Raji (cell line): Measurements from ENCODE around the gene VWA2.

ENCODE experiments used
- POLR2A ChIP-seq: IDR thresholded peaks from 2 replicates; pipeline ENCODE4 v1.6.1; 2011; ENCODE audit warnings: low read depth, low read length, control low read depth; ENCODE audit not compliant: insufficient read depth

Gene VWA2

DNA sequence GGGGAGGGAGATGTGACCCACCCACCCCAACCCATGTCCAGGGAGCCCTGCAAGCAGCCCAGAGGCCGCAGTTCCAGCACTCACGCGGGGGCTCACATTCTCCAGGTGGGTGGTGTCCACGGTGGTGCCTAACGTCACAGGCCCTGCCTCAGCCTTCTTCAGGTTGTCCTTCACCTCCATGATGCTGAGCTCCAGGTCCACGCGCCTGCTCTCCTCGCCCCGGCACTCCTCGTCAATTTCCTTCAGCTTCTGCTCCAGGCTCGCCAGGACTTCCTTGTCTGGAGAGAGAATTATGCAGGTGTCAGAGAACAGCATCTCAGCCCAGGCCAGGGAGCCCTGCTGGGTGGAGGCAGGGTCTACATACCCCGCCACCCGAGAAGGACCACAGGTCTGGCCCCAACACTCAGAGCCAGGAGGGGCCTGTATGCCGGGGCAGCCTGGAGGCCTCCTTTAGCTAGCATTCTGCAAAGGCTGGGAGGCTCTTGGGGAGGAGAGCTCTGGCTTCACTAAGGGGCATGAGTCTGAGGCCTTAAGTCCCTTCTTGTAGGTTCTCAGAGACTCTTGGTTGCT is 58.2 kb downstream of the VWA2 start:
- TF ChIP-seq POLR2A, result no peak

DNA sequence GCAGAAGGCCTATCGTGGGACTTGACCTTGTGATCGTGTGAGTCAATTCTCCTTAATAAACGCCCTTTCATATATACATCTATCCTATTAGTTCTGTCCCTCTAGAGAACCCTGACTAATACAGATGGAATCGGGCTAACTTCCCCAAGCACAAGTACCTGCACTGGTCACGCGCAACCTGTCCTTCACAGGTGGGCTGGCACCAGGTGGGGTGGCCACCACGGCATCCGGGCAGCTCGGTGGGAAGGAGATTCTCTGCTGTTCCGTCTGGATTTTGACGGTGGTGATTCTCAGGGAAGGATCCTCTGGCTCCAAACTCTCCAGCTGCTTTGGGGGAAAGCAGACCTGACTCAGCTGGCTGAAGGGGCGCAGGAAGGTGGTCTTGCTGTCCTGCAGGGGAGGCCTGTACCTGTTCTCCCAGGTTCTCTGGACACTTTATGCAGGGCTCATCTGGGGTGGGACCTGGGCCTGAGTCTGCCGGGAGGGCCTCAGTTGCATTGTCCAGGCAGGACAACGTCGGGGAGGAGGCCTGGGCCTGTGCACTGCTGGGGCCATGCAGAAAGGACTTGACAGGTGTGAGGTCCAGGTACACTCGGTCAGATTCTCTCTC is 61.1 kb downstream of the VWA2 start:
- TF ChIP-seq POLR2A, result no peak

DNA sequence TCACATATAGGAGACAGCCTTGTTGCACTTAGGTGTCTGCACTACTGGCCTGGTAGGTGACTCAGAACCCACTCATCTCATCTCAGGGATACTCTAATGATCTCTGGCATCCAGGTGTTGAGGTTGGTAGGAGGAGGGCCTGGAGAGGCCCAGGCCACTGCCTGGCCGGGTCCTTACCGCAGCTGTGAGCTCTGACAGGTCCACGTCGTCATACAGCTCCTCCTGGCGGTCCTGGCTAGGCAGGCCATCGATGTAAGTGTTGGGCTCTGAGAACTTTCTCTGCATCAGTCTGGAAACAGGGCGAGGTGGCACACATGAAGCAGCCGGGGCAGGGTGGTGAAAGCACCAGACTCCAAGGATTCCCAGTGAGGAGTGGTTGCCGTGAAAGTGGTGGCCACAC is 62.1 kb downstream of the VWA2 start:
- no peak for TF ChIP-seq POLR2A

DNA sequence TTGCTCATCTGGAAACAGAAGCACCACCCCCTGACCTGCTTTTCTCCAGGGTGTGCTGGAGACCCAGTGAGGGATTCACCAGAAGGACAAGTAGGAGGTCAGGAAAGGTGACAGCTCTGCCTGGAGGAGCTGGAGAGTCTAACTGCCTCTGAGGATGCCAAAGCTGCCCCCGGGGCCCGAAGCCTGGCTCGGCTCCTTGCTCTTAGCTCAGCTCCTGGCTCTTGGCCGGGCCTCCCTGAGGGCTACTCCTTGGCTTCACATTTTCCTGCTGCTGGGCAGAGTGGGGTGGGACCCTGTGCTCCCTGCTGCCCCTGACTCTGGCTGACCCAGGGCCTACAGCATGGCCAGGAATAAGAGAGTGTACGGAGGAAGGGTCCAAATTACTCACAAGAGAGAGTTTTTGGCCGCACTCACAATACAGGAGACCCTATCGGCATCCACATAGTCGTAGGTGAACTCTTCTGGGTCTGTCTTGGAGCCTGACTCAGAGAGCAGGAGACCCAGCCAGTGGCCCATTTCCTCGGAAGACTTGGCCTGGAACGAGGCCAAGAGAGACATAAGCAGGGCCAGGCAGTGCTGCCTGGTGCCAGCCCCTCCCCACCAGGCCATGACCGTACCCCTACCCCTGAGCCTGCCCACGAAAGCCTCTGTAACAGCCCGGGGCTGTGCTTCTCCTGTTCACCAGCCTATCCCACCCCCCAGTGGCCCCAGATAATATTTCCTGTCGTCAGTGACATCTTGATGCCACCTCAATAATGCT is 63.1 kb downstream of the VWA2 start:
- no peak for TF ChIP-seq POLR2A

DNA sequence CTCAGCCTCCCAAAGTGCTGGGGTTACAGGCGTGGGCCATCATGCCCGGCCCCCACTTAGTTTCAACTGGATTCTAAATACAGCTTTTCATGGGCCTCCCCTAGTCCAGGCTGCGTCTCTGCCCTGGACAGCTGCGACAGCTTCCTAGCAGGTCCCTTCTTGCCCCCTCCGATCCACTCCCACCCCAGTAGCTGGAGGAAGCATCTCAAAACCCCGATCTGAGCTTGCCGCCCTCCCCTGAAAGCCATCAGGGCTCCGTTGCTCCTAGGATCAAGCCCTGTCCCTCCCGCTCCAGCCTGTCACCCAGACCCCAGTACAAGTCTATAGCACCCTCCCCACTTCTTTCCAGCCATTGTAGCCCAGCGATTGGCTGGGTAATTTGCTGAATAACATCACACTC is 64.5 kb downstream of the VWA2 start:
- no peak for TF ChIP-seq POLR2A

DNA sequence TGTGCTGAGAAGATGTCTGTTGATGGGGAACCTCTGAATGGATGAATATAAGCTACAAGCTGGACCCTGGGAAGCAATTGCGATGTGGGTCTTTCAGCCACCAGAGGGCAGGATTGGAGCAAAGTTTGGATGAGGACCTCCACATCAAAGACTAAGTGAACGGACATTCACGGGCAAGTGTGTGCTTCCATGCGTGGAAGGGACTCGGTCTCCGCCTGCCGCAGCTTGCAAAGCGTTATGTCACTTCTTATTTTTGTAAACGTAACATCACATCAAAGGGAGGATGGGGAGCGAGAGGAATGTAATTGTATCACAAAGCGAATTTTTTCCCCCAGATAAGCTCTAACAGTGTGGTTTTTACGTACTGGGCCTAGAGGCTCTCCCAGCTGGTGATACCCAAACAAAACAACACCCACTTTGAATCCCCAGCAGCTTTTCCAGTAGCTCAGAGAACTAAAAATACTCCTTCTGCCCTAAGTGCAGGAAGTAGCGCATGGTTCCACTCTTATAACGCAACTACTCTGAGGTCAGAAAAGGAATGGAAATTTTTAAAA is 65.0 kb downstream of the VWA2 start:
- TF ChIP-seq POLR2A, result no peak

DNA sequence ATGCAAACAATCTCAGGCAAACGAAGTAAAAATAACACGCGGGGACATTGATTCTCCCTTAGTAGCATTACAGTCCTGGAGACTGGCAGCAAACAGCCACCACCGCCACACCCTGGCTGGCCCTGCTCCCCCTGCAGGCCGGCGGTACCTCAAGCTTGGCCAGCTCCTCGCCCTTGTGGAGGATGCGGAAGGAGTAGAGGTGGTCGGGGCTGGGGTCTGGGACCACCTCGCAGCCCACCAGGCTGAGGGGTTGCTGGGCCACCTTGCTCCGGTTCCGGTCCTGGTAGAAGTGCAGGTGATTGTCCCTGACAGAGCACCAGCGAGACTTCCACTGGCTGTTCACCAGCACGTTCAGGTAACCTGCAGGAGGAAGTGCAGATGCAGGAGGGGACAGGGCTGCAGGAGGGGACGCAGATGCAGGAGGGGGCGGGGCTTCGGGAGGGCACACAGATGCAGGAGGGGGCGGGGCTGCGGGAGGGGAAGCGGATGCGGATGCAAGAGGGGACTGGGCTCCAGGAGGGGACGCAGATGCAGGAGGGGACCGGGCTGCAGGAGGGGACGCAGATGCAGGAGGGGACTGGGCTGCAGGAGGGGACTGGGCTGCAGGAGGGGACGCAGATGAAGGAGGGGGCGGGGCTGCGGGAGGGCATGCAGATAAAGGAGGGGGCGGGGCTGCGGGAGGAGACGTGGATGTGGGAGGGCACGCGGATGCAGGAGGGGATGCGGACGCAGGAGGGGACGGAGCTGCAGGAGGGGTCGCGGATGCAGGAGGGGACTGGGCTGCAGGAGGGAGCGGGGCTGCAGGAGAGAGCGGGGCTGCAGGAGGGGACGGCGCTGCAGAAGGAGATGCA is 65.7 kb downstream of the VWA2 start:
- TF ChIP-seq POLR2A, result peak; percentile 51; the same call in 1 of the 2 replicates

DNA sequence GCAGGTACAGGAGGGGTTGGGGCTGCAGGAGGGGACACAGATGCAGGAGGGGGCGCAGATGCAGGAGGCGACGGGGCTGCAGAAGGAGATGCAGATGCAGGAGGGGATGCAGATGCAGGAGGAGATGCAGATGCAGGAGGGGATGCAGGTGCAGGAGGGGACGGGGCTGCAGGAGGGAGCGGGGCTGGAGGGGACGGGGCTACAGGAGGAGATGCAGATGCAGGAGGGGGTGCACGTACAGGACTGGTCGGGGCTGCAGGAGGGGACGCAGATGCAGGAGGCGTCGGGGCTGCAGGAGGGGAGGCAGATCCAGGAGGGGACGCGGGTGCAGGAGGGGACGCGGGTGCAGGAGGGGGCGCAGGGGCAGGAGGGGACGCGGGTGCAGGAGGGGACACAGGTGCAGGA is 66.5 kb downstream of the VWA2 start:
- no peak for TF ChIP-seq POLR2A

DNA sequence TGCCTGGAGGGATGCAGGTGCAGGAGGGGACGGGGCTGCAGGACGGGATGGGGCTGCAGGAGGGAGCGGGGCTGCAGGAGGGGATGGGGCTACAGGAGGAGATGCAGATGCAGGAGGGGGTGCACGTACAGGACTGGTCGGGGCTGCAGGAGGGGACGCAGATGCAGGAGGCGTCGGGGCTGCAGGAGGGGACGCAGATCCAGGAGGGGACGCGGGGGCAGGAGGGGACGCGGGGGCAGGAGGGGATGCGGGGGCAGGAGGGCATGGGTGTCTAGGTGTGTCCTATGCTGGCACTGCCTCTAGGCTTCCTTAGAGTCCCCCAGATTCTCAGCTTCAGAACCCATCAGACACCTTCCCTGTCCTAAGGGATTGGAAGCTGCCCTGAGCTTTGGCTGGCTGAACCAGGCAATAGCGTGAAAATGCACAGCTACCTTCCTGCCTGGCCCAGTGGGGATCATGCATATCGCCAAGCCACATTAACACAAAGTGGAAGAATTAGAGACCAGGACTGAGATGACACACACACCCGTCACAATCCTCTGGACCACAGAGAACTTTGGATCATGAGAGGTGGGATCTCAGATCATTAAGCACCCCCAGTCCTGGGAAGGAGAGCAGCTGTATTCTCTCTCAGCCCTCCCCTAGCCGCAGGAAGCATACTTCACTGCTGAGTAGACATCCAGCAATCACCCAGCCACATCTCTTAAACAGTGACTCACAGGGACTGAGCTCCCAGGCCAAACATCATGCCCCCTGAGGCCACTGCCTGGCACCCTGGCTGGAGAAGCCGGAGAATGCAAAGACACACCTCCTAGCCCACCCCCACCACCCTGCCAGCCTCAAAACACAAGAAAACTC is 67.3 kb downstream of the VWA2 start:
- no peak for TF ChIP-seq POLR2A

DNA sequence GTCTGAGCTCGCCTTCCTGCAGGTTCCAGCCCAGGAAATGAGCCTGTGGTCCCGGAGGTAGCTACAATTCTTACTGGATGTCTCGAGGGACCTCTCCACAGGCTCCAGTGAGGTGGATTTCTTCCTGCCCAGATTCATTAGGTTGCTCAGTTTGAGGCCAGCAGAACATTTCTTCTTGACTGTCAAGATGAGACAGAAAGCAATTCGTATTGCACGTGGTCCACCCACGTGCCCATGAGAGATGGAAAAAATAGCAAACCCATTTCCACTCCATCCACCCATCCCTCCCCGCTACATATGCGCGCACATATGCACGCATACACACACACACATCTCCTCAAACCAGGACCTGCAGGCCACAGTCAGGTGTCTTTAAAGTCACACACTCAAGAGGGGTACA is 68.7 kb downstream of the VWA2 start:
- TF ChIP-seq POLR2A, result no peak

DNA sequence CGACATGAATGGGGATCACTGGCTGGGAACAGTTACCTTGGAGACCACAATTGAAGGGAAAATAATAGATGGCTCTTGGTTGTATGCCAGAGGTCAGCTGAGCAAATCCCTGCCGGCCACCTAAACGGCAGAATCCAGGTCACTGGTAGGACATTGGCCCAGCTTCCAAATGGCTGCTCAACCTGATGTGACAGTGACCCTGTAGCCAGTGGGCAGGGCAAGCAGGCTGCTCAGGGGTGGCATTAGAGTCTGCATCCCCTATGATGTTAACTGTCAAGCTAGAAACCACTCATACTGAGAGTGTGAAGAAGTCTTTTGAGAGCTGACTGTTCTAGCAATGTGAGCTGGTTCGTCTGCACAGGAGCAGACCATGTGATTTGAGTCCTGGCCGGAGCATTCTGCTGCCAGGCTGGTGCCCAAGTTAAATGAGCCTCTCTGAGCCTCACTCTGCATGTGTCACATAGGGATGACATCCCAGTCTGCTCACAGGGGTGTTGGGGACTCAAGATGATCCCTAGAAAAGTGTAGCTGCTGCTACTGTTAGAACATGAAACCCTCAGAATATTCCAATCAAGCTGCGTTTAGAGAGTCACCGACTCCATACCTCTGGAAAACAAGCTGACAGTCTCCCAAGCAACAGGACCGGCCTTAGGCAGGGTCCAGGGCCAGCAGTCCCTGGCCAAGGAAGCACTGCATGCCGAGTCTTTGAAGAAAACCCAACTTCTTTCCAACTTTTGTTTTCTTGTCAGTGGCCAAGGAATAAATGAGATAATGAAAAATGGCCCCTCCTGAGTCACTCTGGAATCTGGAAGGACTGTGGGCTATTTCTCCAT is 69.7 kb downstream of the VWA2 start:
- TF ChIP-seq POLR2A, result no peak

DNA sequence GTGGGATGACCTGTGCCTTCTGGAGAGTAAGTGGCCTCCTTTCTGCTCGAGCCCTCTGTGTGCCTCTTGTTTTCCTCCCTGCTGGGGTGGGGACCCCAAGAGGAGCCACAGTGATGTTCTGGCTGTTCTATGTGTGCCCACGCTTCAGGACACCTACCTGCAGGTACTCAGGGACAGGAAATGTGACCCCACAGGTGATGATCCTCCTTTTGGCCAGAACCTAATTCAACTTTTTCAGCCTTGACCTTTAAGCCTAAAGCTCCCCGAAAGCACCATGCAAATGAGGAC is 70.3 kb downstream of the VWA2 start:
- no peak for TF ChIP-seq POLR2A

DNA sequence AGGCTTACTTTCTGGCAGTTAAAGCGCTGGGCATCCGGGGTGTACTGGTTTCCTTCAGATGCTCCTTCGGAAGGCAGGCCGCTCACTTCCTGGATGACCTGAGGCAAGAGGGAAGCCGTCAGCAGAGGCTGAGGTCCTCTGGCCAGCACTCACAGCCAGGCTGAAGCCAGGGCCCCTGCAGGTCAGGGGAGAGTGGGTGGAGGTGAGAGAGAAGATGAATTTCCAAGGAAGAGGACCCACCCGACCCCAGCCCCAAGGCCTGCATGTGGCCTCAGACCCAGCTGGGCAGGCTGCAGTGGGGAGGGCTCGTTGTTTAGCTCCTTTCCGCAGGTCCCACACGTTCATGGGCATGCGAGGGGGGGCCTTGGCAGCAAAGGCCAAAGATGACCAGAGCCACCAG is 71.3 kb downstream of the VWA2 start:
- no peak for TF ChIP-seq POLR2A

DNA sequence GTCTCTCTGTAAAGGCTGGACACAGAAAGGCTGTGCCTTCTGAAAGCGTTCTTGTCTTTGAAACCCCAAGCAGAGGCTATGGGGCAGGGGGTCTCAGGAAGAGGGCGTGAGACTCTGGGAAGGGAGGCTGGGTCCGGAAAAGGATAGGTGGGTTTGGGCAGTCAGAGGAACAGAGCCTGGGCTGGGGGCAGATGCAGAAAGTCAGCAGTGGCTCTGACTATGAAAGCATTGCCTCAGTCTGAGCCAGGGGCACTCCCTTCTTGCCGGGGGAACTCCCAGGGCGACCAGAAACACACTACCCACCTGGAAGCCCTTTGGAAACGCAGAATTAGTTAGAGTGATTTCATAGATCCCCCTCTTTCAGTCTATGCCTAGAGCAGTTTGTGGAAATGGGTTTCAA is 72.0 kb downstream of the VWA2 start:
- no peak for TF ChIP-seq POLR2A
